Prostate gland (tissue), 2 donors: Measurements from ENCODE around the gene FGF19. TPM values are rescaled to one million over a fixed set of nuclear protein-coding genes. Genes with fewer than 3 reads are reported as not detected.

ENCODE experiments used
- DNase-seq: peaks from one replicate; pipeline ENCODE4 v3.0.0-alpha.2; 2019; ENCODE audit warnings: low spot score
- H3K27ac ChIP-seq, 2 donors: fragments of 200-600 bp; sonication (generic); 2 replicates each; pipeline ENCODE4 v1.5.1; 2017 to 2019
- H3K27me3 ChIP-seq: fragments of 200-600 bp; sonication (generic); replicated peaks from 2 replicates; pipeline ENCODE4 v1.5.1; 2019; ENCODE audit not compliant: insufficient read depth
- H3K36me3 ChIP-seq, 2 donors: fragments of 200-600 bp; sonication (generic); 1 replicate in 1 of 2; 2 replicates in 1 of 2; pipeline versions ENCODE4 v1.5.1 to v1.8.1; 2017 to 2019
- H3K4me1 ChIP-seq: fragments of 200-600 bp; sonication (generic); replicated peaks from 2 replicates; pipeline ENCODE4 v1.5.1; 2019
- H3K4me3 ChIP-seq, 2 donors: fragments of 200-600 bp; sonication (generic); 2 replicates each; pipeline ENCODE4 v1.5.1; 2017 to 2019
- H3K9me3 ChIP-seq: fragments of 200-600 bp; sonication (generic); 2 replicates; pipeline ENCODE4 v1.5.1; 2017
- POLR2A ChIP-seq: fragments of 450-650 bp; IDR thresholded peaks from one replicate; pipeline ENCODE4 v1.6.1; 2016; ENCODE audit warnings: antibody characterized with exemption, mild to moderate bottlenecking
- POLR2AphosphoS5 ChIP-seq: sonication (generic); formaldehyde crosslinking; IDR thresholded peaks from one replicate; pipeline ENCODE4 v1.6.1; 2017; ENCODE audit warnings: antibody characterized with exemption
- WGBS: methylation state at CpG from one replicate; pipeline ENCODE4 v1.1.5; 2018; 5-methylcytosine and 5-hydroxymethylcytosine counted together
- intact Hi-C: fragments of 100-400 bp; cut with DNase I; formaldehyde crosslinking; loops from one replicate; pipeline ENCODE4 v1.14.2; 2022
- total RNA-seq, 2 donors: library from RNA; depleted of rRNA; stranded (reverse); fragments of >200 nt; gene quantifications; one replicate each; pipeline ENCODE4 v1.1.0, GENCODE V29; 2016
- TF ChIP-seq, protein P1 (sequence below), 4 experiments: fragments of 200-600 bp in 2 of 4; fragments of 450-650 bp in 2 of 4; sonication (generic) in 2 of 4; IDR thresholded peaks; 1 replicate in 3 of 4; 2 replicates in 1 of 4; pipeline ENCODE4 v1.5.1; 2016 to 2019; ENCODE audit warnings: antibody characterized with exemption in 4 of 4, mild to moderate bottlenecking in 2 of 4, moderate library complexity in 2 of 4

Gene FGF19
- total RNA-seq, 2 donors from 2014 or later = not detected

DNA sequence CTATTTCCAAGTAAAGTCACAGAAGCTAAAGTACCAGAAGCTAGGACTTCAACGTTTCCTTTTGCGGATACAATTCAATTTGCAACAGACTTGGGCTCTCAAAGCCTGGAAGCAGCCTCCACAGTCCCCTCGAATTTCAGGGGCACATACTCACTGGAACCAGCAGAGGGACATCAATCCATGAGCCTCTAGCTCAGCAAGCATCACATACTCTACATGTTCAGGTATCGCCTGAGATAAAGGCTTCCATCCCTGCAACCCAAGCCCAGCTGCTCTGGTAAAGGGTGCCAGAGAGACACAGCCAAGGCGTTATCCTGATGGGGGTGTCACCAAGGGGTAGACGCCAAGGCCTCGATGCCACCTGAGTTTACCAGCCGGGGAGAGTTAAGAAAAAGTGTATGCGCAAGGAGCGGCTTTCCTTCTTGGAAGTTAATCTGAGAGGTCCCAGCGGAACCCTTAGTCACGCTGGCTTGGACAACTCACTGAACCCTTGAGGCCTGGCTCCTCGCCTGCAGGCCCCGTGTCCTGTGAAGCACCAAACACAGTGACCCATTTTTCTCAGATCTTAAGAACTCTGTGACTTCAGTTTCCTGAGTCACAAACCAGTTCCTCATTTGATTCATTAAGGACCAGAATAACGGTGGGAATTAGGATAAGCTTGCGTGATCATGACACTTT, 41.7 kb downstream of the FGF19 start:
- peaks cover 2% of the 10 kb centered on the region for H3K4me1 ChIP-seq
- intact Hi-C loops = no loop called here
- no peaks in the 10 kb centered on the region for H3K27me3 ChIP-seq
- H3K36me3 ChIP-seq = no peaks in the 10 kb centered on the region
- H3K27ac ChIP-seq = no peak overlapping the region
- TF ChIP-seq, protein P1, sequence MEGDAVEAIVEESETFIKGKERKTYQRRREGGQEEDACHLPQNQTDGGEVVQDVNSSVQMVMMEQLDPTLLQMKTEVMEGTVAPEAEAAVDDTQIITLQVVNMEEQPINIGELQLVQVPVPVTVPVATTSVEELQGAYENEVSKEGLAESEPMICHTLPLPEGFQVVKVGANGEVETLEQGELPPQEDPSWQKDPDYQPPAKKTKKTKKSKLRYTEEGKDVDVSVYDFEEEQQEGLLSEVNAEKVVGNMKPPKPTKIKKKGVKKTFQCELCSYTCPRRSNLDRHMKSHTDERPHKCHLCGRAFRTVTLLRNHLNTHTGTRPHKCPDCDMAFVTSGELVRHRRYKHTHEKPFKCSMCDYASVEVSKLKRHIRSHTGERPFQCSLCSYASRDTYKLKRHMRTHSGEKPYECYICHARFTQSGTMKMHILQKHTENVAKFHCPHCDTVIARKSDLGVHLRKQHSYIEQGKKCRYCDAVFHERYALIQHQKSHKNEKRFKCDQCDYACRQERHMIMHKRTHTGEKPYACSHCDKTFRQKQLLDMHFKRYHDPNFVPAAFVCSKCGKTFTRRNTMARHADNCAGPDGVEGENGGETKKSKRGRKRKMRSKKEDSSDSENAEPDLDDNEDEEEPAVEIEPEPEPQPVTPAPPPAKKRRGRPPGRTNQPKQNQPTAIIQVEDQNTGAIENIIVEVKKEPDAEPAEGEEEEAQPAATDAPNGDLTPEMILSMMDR (IDR thresholded peaks at IDR 0.05) = no peak
- TF ChIP-seq POLR2AphosphoS5 (no peak), POLR2A (no peak)
- no peak overlapping the region for H3K4me3 ChIP-seq
- 84% methylated on average over 16 of the region's 16 CpGs for WGBS
- DNase-seq = no peak
- no peaks in the 10 kb centered on the region for H3K9me3 ChIP-seq

DNA sequence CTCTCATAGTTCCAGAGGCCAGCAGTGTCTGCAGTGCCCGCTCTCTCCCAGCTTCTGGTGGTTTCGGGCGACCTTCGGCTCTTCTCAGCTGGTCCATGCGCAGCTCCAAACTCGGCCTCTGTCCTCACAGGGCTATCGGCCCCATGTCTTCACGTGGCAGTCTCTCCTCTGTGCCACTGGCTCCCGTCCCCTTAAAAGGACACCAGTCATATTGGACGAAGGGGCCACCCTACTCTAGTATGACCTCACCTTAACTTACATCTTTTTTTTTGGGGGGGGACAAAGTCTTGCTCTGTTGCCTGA, 42.5 kb downstream of the FGF19 start:
- intact Hi-C loops = no loop called here
- H3K27ac ChIP-seq = no peak overlapping the region

DNA sequence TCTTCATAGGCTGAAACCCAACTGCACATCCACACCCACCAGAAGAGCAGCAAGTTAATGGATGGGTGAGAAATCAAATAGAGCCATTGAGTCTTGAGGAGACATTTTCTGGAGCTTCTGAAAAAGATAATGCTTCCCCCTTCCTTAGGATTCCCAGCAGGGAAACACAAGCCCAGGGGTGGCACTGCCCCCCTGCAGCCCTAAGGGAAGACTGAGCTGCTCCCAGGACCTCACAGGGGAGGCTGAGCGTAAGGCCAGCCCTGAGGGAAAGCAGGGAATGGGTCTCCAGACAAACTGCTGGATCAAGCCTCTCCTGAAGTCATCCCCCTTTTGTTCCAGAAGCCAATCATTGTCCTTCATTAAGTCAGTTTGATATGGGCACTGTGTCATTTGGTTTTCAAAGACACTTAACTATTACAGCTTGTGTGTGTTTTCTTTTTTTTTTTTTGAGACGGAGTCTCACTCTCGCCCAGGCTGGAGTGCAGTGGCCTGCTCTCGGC, 43.8 kb downstream of the FGF19 start:
- Histone ChIP-seq H3K27me3 (no peaks in the 10 kb centered on the region), H3K4me3 (no peak overlapping the region), H3K27ac (no peak overlapping the region), H3K9me3 (no peaks in the 10 kb centered on the region), H3K4me1 (peaks cover 2% of the 10 kb centered on the region), H3K36me3 (no peaks in the 10 kb centered on the region)
- 87% methylated on average over 4 of the region's 4 CpGs for WGBS
- intact Hi-C loops = no loop called here
- no peak for DNase-seq
- no peak for TF ChIP-seq POLR2A
- TF ChIP-seq, protein P1 (IDR thresholded peaks at IDR 0.05) = no peak
- no peak for TF ChIP-seq POLR2AphosphoS5

More for the DNA sequence above, 42.5 kb downstream of the FGF19 start:
- no peak overlapping the region for H3K4me3 ChIP-seq
- no peak for DNase-seq
- H3K4me1 ChIP-seq = peaks cover 2% of the 10 kb centered on the region
- TF ChIP-seq POLR2A (no peak), POLR2AphosphoS5 (no peak)
- TF ChIP-seq, protein P1 (IDR thresholded peaks at IDR 0.05) = no peak
- 90% methylated on average over 10 of the region's 10 CpGs for WGBS
- H3K27me3 ChIP-seq = no peaks in the 10 kb centered on the region
- no peaks in the 10 kb centered on the region for H3K9me3 ChIP-seq
- no peaks in the 10 kb centered on the region for H3K36me3 ChIP-seq

DNA sequence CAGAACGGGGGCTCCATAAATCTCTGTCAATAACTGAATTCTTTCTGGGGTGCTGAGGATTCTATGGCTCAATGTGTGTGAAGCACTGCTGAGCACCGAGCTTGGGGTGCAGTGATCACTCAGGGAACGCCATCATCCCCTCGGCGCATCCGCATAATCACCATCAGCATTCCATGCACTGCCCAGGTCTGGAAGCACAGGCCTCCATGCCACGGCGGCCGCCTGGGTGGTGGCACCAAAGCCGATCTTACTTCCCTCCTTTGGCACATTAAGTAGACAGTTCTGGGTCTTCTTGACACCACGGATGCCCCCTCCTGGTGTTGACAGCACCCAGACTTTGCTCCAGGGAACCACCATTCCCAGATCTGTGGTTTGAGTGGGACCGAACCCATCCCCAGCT, 44.2 kb downstream of the FGF19 start:
- intact Hi-C loops = no loop called here
- H3K27me3 ChIP-seq = no peaks in the 10 kb centered on the region
- 96% methylated on average over 12 of the region's 12 CpGs for WGBS

More for the DNA sequence above, 44.2 kb downstream of the FGF19 start:
- no peak for TF ChIP-seq POLR2A
- TF ChIP-seq, protein P1 (IDR thresholded peaks at IDR 0.05) = no peak
- no peak for TF ChIP-seq POLR2AphosphoS5
- no peak overlapping the region for H3K4me3 ChIP-seq
- no peaks in the 10 kb centered on the region for H3K9me3 ChIP-seq
- DNase-seq = no peak
- no peak overlapping the region for H3K27ac ChIP-seq
- H3K36me3 ChIP-seq = no peaks in the 10 kb centered on the region
- H3K4me1 ChIP-seq = peaks cover 2% of the 10 kb centered on the region
